ENCODE data around the gene LTBR. TPM values are rescaled to one million over a fixed set of nuclear protein-coding genes. Genes with fewer than 3 reads are reported as not detected.

The LTBR gene
- total and polyA plus RNA-seq, 2 of the 4 experiments (the other 2 are of a cell fraction), result 19.7 to 62.5 TPM

DNA sequence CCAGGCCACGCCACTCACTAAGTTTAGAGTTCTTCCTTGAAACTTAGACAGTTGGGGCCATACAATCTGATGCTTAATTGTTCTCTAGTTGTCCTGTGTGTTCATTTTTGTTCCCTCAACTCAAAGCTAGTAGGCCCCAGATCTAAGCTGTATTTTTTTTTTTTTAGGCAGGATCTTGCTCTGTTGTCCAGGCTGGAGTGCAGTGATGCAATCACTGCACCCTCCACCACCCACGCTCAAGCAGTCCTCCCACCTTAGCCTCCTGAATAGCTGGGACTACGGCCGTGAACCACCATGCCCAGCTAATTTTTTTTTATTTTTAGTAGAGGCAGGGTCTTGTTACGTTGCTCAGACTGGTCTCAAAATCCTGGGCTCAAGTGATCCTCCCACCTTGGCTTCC is 49.6 kb upstream of the LTBR start:
- DNase-seq (no peak), ATAC-seq (ENCODE audit: low read depth) (no peak)
- Histone ChIP-seq H4K8ac (ENCODE audit: low read depth in 2 of 2, low read length in 2 of 2) (peak overlapping the region; percentile 19 to 94; a peak in 3 of 4 replicates), H3K27me3 (ENCODE audit: control insufficient read depth, insufficient read depth, low read length) (no peaks in the 10 kb centered on the region), H2AFZ (replicated peaks; ENCODE audit: low read length, poor library complexity) (no peak overlapping the region), H4K91ac (ENCODE audit: insufficient read depth, low read depth, low read length) (peak overlapping the region; percentile 99), H3K27ac (ENCODE audit: insufficient read depth, low read length) (peak overlapping the region; percentile 94), H4K5ac (ENCODE audit: low read depth, low read length) (peak overlapping the region; percentile 41; the same call in 1 of the 2 replicates), H2AK5ac (ENCODE audit: low read depth, low read length) (peak overlapping the region; percentile 99), H3K9me1 (ENCODE audit: insufficient read depth, low read length) (peaks cover 38% of the 10 kb centered on the region), H3K36me3 (ENCODE audit: control insufficient read depth, insufficient read depth, low read length) (peaks cover 57% of the 10 kb centered on the region), H2BK120ac (ENCODE audit: low read depth, low read length) (peak overlapping the region; percentile 98), H4K20me1 (ENCODE audit: insufficient read depth, low read length) (peaks cover 79% of the 10 kb centered on the region), H3K4me2 (ENCODE audit: low read depth, low read length) (no peak overlapping the region; the same call in 1 of the 2 replicates), H3K18ac (ENCODE audit: low read depth, low read length) (peak overlapping the region; percentile 41), H2AK9ac (replicated peaks; ENCODE audit: low read depth, low read length, poor library complexity) (peak overlapping the region; percentile 99), H3K9me3 (ENCODE audit: control insufficient read depth, insufficient read depth, low read length) (no peaks in the 10 kb centered on the region), H3K14ac (replicated peaks; ENCODE audit: low read depth, low read length) (peak overlapping the region; percentile 86), H3K9ac (ENCODE audit: low read depth, low read length) (peak overlapping the region; percentile 71), H3K56ac (ENCODE audit: extremely low read depth, insufficient read depth, low read length) (peak overlapping the region; percentile 96; the same call in 1 of the 2 replicates), H3K4me3 (ENCODE audit: insufficient read depth, low read depth, low read length) (no peak overlapping the region), H2BK5ac (ENCODE audit: low read depth, low read length, poor library complexity, severe bottlenecking) (peak overlapping the region; percentile 95), H2BK20ac (ENCODE audit: low read depth, low read length) (peak overlapping the region; percentile 28; the same call in 1 of the 2 replicates), H3K4me1 (ENCODE audit: control insufficient read depth, insufficient read depth, low read length) (peaks cover 63% of the 10 kb centered on the region), H2BK15ac (ENCODE audit: low read depth, low read length) (peak overlapping the region; percentile 32; the same call in 1 of the 3 replicates), H3K23ac (ENCODE audit: low read depth, low read length) (peak overlapping the region; percentile 95), H3K4ac (ENCODE audit: low read depth, low read length) (peak overlapping the region; percentile 99), H3K79me1 (ENCODE audit: low read depth in 1 of 2, low read length in 2 of 2) (peaks cover 22 to 89% of the 10 kb centered on the region in 2 experiments)
- intact Hi-C loops (cut with micrococcal nuclease), result no loop called here
- dilution Hi-C loops (cut with HindIII; ENCODE audit: low sequenced_read_pairs, unreplicated experiment), result no loop called here
- no TSS peak for BruUV-seq (replicated peaks)
- no CpG with 5 or more reads among the region's 5 CpGs for WGBS, 2 experiments (ENCODE audit: extremely low coverage in 2 of 2, insufficient read length in 1 of 2)
- peak; percentile 57; the same call in 1 of the 2 replicates for TF ChIP-seq CEBPB (IDR thresholded peaks at IDR 0.05; ENCODE audit: low read depth, low read length)
- TF ChIP-seq RAD21 (IDR thresholded peaks at IDR 0.05; ENCODE audit: low read length), result no peak
- in situ Hi-C loops (cut with MboI; ENCODE audit: low sequenced_read_pairs), result loop anchor here (10.0 kb wide), 1 partner anchor 210 kb away; no protein-coding TSS in a partner anchor
- CTCF ChIA-PET, result interaction anchor here (1.0 to 1.8 kb wide), 3 partner anchors 11 to 90 kb away, joined by 3 to 4 read pairs (median 3); no protein-coding TSS in a partner anchor
- POLR2A ChIA-PET (ENCODE audit: unreplicated experiment), result interaction anchor here (0.6 to 1.6 kb wide), 3 partner anchors 11 to 200 kb away, joined by 3 to 6 read pairs (median 3); partner anchors contain the start of gene GAPDH
